ENCODE measurements around the gene CREB1. TPM values are rescaled to one million over a fixed set of nuclear protein-coding genes. Genes with fewer than 3 reads are reported as not detected.
A peak's percentile ranks its signal among the peaks of the same experiment; 100 is the strongest.

CREB1 gene
- total and polyA plus RNA-seq, 9 of the 15 experiments (the other 6 are each of a cell fraction or from before 2014, with no cell fraction given) = 8.9 to 51.3 (median 19.5) TPM

DNA sequence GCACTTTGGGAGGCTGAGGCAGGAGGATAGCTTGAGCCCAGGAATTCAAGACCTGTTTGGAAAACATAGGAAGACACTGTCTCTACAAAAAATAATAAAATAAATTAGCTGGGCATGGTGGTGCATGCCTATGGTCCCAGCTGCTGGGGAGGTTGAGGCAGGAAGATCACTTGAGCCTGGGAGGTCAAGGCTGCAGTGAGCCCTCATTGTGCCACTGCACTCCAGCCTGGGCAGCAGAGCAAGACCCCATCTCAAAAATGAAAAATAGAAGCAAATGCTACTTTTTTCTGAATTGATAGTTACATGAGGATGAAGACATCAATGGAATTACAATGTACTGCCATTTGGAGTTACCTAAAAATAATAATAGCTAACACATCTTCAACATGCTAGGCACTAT is 63.5 kb downstream of the CREB1 start:
- no peak overlapping the region for H3K9ac ChIP-seq (ENCODE audit: insufficient read depth in 1 of 2, low read depth in 2 of 2, low read length in 2 of 2)
- no peak overlapping the region for H3K4me3 ChIP-seq
- FAIRE-seq = no peak
- H3K9me1 ChIP-seq (ENCODE audit: control insufficient read depth, insufficient read depth, low read length) = no peaks in the 10 kb centered on the region
- POLR2A ChIA-PET = no interaction called here
- no peak for DNase-seq (ENCODE audit: extremely low read depth in 1 of 4, low spot score in 3 of 4)
- H2AFZ ChIP-seq (ENCODE audit: low read depth, low read length) = no peak overlapping the region
- peaks cover 45% of the 10 kb centered on the region; the same call in 2 of the 3 replicates for H3K36me3 ChIP-seq (ENCODE audit: control insufficient read depth, insufficient read depth, low read length)
- H3K79me2 ChIP-seq (ENCODE audit: control insufficient read depth, insufficient read depth, low read length) = no peaks in the 10 kb centered on the region
- no peaks in the 10 kb centered on the region for H3K4me1 ChIP-seq (replicated peaks in 1 of 2; ENCODE audit: control insufficient read depth in 2 of 2, insufficient read depth in 2 of 2, low read length in 2 of 2)
- no TSS peak for BruUV-seq (replicated peaks)
- intact Hi-C loops (cut with micrococcal nuclease) (no loop called here), in situ Hi-C loops (cut with MboI) (no loop called here)
- no peak overlapping the region for H3K27ac ChIP-seq (ENCODE audit: extremely low read depth, low read depth, low read length)
- CTCF ChIA-PET (ENCODE audit: low intra/inter-chr PET ratio) = no interaction called here
- H3K27me3 ChIP-seq (ENCODE audit: control insufficient read depth in 2 of 2, insufficient read depth in 2 of 2, low read length in 2 of 2) = no peaks in the 10 kb centered on the region
- no peak overlapping the region for H3K4me2 ChIP-seq (ENCODE audit: insufficient read depth, low read length)
- TF ChIP-seq ZNF121 (CRISPR knock-in tag; conservative IDR thresholded peaks at IDR 0.05) (peak; percentile 61), GTF2A2 (tag; IDR thresholded peaks at IDR 0.05) (no peak)
- H3K9me3 ChIP-seq (replicated peaks; ENCODE audit: control insufficient read depth, insufficient read depth, low read depth, low read length) = no peaks in the 10 kb centered on the region; the same call in 1 of the 2 replicates
- H4K20me1 ChIP-seq (replicated peaks; ENCODE audit: control insufficient read depth, insufficient read depth, low read length) = no peaks in the 10 kb centered on the region
- ATAC-seq = no peak

DNA sequence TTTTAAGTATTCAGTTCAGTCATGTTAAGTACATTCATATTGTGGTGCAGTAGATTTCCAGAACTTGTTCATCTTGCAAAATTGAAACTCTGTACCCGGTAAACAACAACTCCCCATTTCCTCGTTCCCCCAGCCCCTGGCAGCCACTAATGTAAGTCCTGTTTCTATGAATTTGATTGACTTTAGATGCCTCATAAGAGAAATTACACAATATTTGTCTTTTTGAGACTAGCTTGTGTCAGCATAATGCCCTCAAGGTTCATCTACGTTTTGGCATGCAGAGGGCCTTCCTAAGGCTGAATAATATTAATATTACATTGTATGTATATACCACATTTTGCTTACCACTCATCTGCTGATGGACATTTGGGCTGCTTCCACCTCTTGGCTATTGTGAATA is 64.5 kb downstream of the CREB1 start:
- no peak for TF ChIP-seq ZC3H11A (IDR thresholded peaks at IDR 0.05; ENCODE audit: low read depth, low read length)
- no peaks in the 10 kb centered on the region for H4K20me1 ChIP-seq (replicated peaks; ENCODE audit: control insufficient read depth, insufficient read depth, low read length)
- DNase-seq (ENCODE audit: extremely low read depth in 1 of 4, low spot score in 3 of 4) = no peak
- WGBS (ENCODE audit: insufficient coverage, low coverage, missing lambda C conversion rate) = 97% methylated on average over 3 of the region's 3 CpGs
- H3K27me3 ChIP-seq (ENCODE audit: control insufficient read depth in 2 of 2, insufficient read depth in 2 of 2, low read length in 2 of 2) = no peaks in the 10 kb centered on the region
- ATAC-seq = no peak
- intact Hi-C loops (cut with micrococcal nuclease) = no loop called here
- no peak overlapping the region for H3K27ac ChIP-seq (ENCODE audit: extremely low read depth, low read depth, low read length)
- in situ Hi-C loops (cut with MboI) = no loop called here
- ChIA-PET POLR2A (no interaction called here), CTCF (ENCODE audit: low intra/inter-chr PET ratio) (no interaction called here)
- no peak overlapping the region for H3K4me2 ChIP-seq (ENCODE audit: insufficient read depth, low read length)
- no peaks in the 10 kb centered on the region for H3K9me1 ChIP-seq (ENCODE audit: control insufficient read depth, insufficient read depth, low read length)
- no peak overlapping the region for H2AFZ ChIP-seq (ENCODE audit: low read depth, low read length)
- BruUV-seq (replicated peaks) = no TSS peak
- H3K4me3 ChIP-seq = no peak overlapping the region
- H3K79me2 ChIP-seq (ENCODE audit: control insufficient read depth, insufficient read depth, low read length) = no peaks in the 10 kb centered on the region
- FAIRE-seq = no peak
- no peaks in the 10 kb centered on the region; the same call in 1 of the 2 replicates for H3K9me3 ChIP-seq (replicated peaks; ENCODE audit: control insufficient read depth, insufficient read depth, low read depth, low read length)
- peaks cover 43% of the 10 kb centered on the region; the same call in 2 of the 3 replicates for H3K36me3 ChIP-seq (ENCODE audit: control insufficient read depth, insufficient read depth, low read length)
- no peaks in the 10 kb centered on the region for H3K4me1 ChIP-seq (replicated peaks in 1 of 2; ENCODE audit: control insufficient read depth in 2 of 2, insufficient read depth in 2 of 2, low read length in 2 of 2)
- no peak overlapping the region for H3K9ac ChIP-seq (ENCODE audit: insufficient read depth in 1 of 2, low read depth in 2 of 2, low read length in 2 of 2)

Data from K562 (cell line).